PC-3 (cell line): ENCODE results near the gene SLC22A2.

ENCODE experiments used
- CTCF ChIP-seq: fragments of 300-600 bp; sonication (generic); conservative IDR thresholded peaks from 2 replicates; pipeline ENCODE4 v1.5.1; 2017; ENCODE audit warnings: antibody characterized with exemption, low read depth, mild to moderate bottlenecking, low read length
- EZH2 ChIP-seq: fragments of 300-600 bp; sonication (generic); IDR thresholded peaks from one replicate; pipeline ENCODE4 v1.6.1; 2017; ENCODE audit warnings: antibody characterized with exemption, mild to moderate bottlenecking, low read length; ENCODE audit not compliant: unreplicated experiment

DNA sequence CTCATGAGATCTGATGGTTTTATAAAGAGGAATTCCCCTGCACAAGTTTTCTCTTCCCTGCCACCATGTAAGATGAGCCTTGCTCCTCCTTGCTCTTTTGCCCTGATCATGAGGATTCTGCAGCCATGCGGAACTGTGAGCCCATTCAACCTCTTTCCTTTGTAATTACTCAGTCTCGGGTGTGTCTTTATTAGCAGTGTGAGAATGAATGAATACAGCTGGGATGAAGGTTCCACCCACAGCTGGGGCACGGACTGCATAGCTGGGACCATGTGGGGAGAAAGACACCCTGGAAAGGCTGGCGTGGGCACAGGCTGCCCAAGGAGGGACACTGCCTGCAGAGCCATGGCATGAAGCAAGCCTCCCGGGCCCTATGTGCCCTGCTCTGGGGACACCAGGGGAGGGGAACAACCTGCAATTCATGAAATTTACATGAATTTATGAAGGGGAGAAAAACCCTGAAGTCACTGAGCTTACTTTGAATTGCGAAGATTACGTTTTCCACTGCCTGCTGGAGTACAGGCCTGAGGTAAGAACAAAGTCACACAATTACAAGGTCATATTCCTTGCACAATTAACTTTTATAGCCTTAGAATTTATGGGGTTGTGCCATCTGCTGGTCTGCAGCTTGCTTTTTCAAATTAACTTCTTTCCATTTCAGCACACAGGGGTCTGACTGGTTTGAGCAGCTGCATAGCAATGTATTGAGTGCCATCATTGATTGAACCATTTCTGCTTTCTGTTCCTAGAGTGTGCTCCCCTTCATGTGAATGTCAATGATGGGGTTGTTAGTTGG lies 90.8 kb downstream of the SLC22A2 start:
- TF ChIP-seq CTCF (no peak), EZH2 (no peak)
